ENCODE measurements around the gene MCTS1. TPM values are rescaled to one million over a fixed set of nuclear protein-coding genes. Genes with fewer than 3 reads are reported as not detected.

Gene MCTS1
- total RNA-seq, 1 experiment from 2014 or later = 27.7 TPM

GRCh38 chrX:120562569-120562926, 41.4 kb upstream of the MCTS1 start:
- H2BK15ac ChIP-seq (ENCODE audit: low read depth, low read length) = no peak overlapping the region
- H3K27me3 Mint-ChIP-seq (ENCODE audit: low read depth) = no peaks in the 10 kb centered on the region
- peak overlapping the region; percentile 4 for H3K4me2 ChIP-seq (ENCODE audit: insufficient read depth, insufficient read length, low read length)
- H3K4me1 ChIP-seq (ENCODE audit: insufficient read depth, low read length) = no peaks in the 10 kb centered on the region
- peak overlapping the region; percentile 1 to 4; a peak in 4 of 5 replicates for H3K4me3 Mint-ChIP-seq
- peaks cover 2% of the 10 kb centered on the region; the same call in 1 of the 2 replicates for H3K79me2 ChIP-seq (ENCODE audit: insufficient read depth, low read length)
- peaks cover 6 to 11% of the 10 kb centered on the region in 2 experiments for H3K4me1 Mint-ChIP-seq
- H3K18ac ChIP-seq (ENCODE audit: insufficient read length, low read depth, low read length) = no peak overlapping the region
- H3K27ac ChIP-seq (ENCODE audit: insufficient read length, low read depth, low read length) = no peak overlapping the region
- H2BK12ac ChIP-seq (ENCODE audit: insufficient read length, low read depth, low read length) = no peak overlapping the region
- no peak overlapping the region for H3T11ph ChIP-seq (ENCODE audit: low read length)
- no peak overlapping the region for H3K56ac ChIP-seq (ENCODE audit: insufficient read length, low read depth, low read length)
- no peak overlapping the region for H4K5ac ChIP-seq (ENCODE audit: insufficient read length, low read depth, low read length)
- no peak overlapping the region for H2AFZ ChIP-seq (ENCODE audit: low read length)
- no peak overlapping the region for H2BK5ac ChIP-seq (ENCODE audit: insufficient read length, low read length)
- H3K23ac ChIP-seq (ENCODE audit: insufficient read length, low read depth, low read length) = no peak overlapping the region
- peak overlapping the region in 1 of 3 experiments; percentile 8; a peak in 2 of 7 replicates for H3K27ac Mint-ChIP-seq
- no peaks in the 10 kb centered on the region for H3K27me3 ChIP-seq (ENCODE audit: insufficient read depth, low read length)
- DNase-seq = no peak
- H3K79me1 ChIP-seq (ENCODE audit: insufficient read depth, low read depth, low read length, poor library complexity, severe bottlenecking) = no peaks in the 10 kb centered on the region
- no peak overlapping the region for H4K8ac ChIP-seq (replicated peaks; ENCODE audit: insufficient read length, low read depth, low read length)
- no peaks in the 10 kb centered on the region for H4K20me1 ChIP-seq (ENCODE audit: control insufficient read depth, insufficient read depth, insufficient read length)
- H3K4ac ChIP-seq (ENCODE audit: low read depth, low read length) = no peak overlapping the region
- H3K9ac ChIP-seq (ENCODE audit: extremely low read depth, insufficient read length, low read length) = no peak overlapping the region
- peaks cover 47 to 57% of the 10 kb centered on the region in 2 experiments for H3K9me3 Mint-ChIP-seq
- H3K23me2 ChIP-seq (ENCODE audit: insufficient read length, low read depth, low read length, poor library complexity, severe bottlenecking) = peaks cover 4% of the 10 kb centered on the region
- no peak for TF ChIP-seq CTCF (conservative IDR thresholded peaks at IDR 0.05)
- no peak overlapping the region for H4K91ac ChIP-seq (ENCODE audit: insufficient read length, low read depth, low read length)
- H2AK5ac ChIP-seq (ENCODE audit: insufficient read length, low read length) = no peak overlapping the region
- no peak overlapping the region for H2BK120ac ChIP-seq (ENCODE audit: low read depth, low read length, poor library complexity, severe bottlenecking)
- H3K36me3 Mint-ChIP-seq (ENCODE audit: insufficient read depth in 1 of 3, low read depth in 3 of 3) = peaks cover 0 to 8% (median 3%) of the 10 kb centered on the region in 3 experiments; a peak in 4 of 7 replicates
- peaks cover 8% of the 10 kb centered on the region for H3K9me3 ChIP-seq (ENCODE audit: control insufficient read depth, low read depth, low read length)
- no peak overlapping the region for H3K14ac ChIP-seq (ENCODE audit: insufficient read depth, low read length)
- WGBS (ENCODE audit: extremely low coverage, insufficient read length, low lambda C conversion rate) = no CpG with 5 or more reads among the region's 2 CpGs
- no peak overlapping the region for H2BK20ac ChIP-seq (ENCODE audit: low read depth, low read length, poor library complexity, severe bottlenecking)
